Ishikawa (cell line): ENCODE measurements around the gene UNC50.

ENCODE experiments used
- CEBPB ChIP-seq: IDR thresholded peaks from 2 replicates; pipeline ENCODE4 v1.6.1; 2012
- CREB1 ChIP-seq: IDR thresholded peaks from 2 replicates; pipeline ENCODE4 v1.6.1; 2012; ENCODE audit warnings: low read depth
- EGR1 ChIP-seq: IDR thresholded peaks from 2 replicates; pipeline ENCODE4 v1.6.1; 2012
- EP300 ChIP-seq: IDR thresholded peaks from 2 replicates; pipeline ENCODE4 v1.6.1; 2012; ENCODE audit warnings: borderline replicate concordance
- FOXM1 ChIP-seq: IDR thresholded peaks from 2 replicates; pipeline ENCODE4 v1.6.1; 2012; ENCODE audit warnings: low read depth, borderline replicate concordance
- MAX ChIP-seq: IDR thresholded peaks from 2 replicates; pipeline ENCODE4 v1.6.1; 2012
- NFIC ChIP-seq: IDR thresholded peaks from 2 replicates; pipeline ENCODE4 v1.6.1; 2012
- RAD21 ChIP-seq: IDR thresholded peaks from 2 replicates; pipeline ENCODE4 v1.6.1; 2012; ENCODE audit warnings: low read depth
- REST ChIP-seq: IDR thresholded peaks from 2 replicates; pipeline ENCODE4 v1.6.1; 2012; ENCODE audit warnings: low read depth, mild to moderate bottlenecking
- TAF1 ChIP-seq: IDR thresholded peaks from 2 replicates; pipeline ENCODE4 v1.6.1; 2012; ENCODE audit warnings: low read depth, mild to moderate bottlenecking
- TCF12 ChIP-seq: IDR thresholded peaks from 2 replicates; pipeline ENCODE4 v1.6.1; 2012; ENCODE audit warnings: low read depth
- TEAD4 ChIP-seq: IDR thresholded peaks from 2 replicates; pipeline ENCODE4 v1.6.1; 2012
- USF1 ChIP-seq: IDR thresholded peaks from 2 replicates; pipeline ENCODE4 v1.6.1; 2012
- YY1 ChIP-seq: IDR thresholded peaks from 2 replicates; pipeline ENCODE4 v1.6.1; 2012; ENCODE audit warnings: low read depth
- ZBTB7A ChIP-seq: IDR thresholded peaks from 2 replicates; pipeline ENCODE4 v1.6.1; 2012; ENCODE audit warnings: low read depth

The UNC50 gene

GRCh38 chr2:98569197-98569793 is 39.1 kb upstream of the UNC50 start:
- TF ChIP-seq TAF1 (no peak), ZBTB7A (no peak), RAD21 (peak; percentile 61), EP300 (no peak), TCF12 (no peak), CEBPB (no peak)

GRCh38 chr2:98569915-98570314 is 38.5 kb upstream of the UNC50 start:
- TF ChIP-seq YY1 (no peak), CREB1 (no peak), CEBPB (no peak), EP300 (no peak), ZBTB7A (no peak), EGR1 (no peak), FOXM1 (no peak)

- TF ChIP-seq TEAD4: no peak
- no peak for TF ChIP-seq USF1
- no peak for TF ChIP-seq MAX
- no peak for TF ChIP-seq CREB1
- TF ChIP-seq NFIC: no peak
- no peak for TF ChIP-seq YY1
- TF ChIP-seq TCF12: no peak
- no peak for TF ChIP-seq FOXM1
- TF ChIP-seq REST: no peak
- TF ChIP-seq ZBTB7A: no peak
- no peak for TF ChIP-seq RAD21
- TF ChIP-seq EP300: no peak
Measured at GRCh38 chr2:98570356-98570755, 38.0 kb upstream of the UNC50 start.

GRCh38 chr2:98571121-98571701 is 37.2 kb upstream of the UNC50 start:
- no peak for TF ChIP-seq ZBTB7A
- no peak for TF ChIP-seq CREB1
- no peak for TF ChIP-seq NFIC
- TF ChIP-seq TEAD4: no peak
- TF ChIP-seq CEBPB: no peak
- no peak for TF ChIP-seq YY1
- no peak for TF ChIP-seq RAD21
- TF ChIP-seq EP300: no peak
- no peak for TF ChIP-seq MAX
- TF ChIP-seq USF1: no peak
- TF ChIP-seq TAF1: no peak
- TF ChIP-seq TCF12: no peak
- TF ChIP-seq REST: no peak
- no peak for TF ChIP-seq FOXM1
- no peak for TF ChIP-seq EGR1

GRCh38 chr2:98571796-98572195 is 36.6 kb upstream of the UNC50 start:
- no peak for TF ChIP-seq CEBPB
- TF ChIP-seq MAX: no peak
- TF ChIP-seq RAD21: no peak
- no peak for TF ChIP-seq EP300
- no peak for TF ChIP-seq NFIC
- TF ChIP-seq FOXM1: no peak
- no peak for TF ChIP-seq YY1
- TF ChIP-seq TEAD4: no peak
- TF ChIP-seq ZBTB7A: no peak
- TF ChIP-seq TCF12: no peak
- TF ChIP-seq CREB1: no peak
- no peak for TF ChIP-seq REST
- TF ChIP-seq EGR1: no peak
- no peak for TF ChIP-seq USF1
- no peak for TF ChIP-seq TAF1
